GM19240 (cell line): Measurements from ENCODE around the gene FGF4.

ENCODE experiments used
- DNase-seq: peaks from one replicate; pipeline ENCODE4 v3.0.0; 2011; ENCODE audit warnings: low spot score; ENCODE audit not compliant: insufficient read length

The FGF4 gene

GRCh38 chr11:69807106-69807815, 32.1 kb upstream of the FGF4 start:
- no peak for DNase-seq

DNA sequence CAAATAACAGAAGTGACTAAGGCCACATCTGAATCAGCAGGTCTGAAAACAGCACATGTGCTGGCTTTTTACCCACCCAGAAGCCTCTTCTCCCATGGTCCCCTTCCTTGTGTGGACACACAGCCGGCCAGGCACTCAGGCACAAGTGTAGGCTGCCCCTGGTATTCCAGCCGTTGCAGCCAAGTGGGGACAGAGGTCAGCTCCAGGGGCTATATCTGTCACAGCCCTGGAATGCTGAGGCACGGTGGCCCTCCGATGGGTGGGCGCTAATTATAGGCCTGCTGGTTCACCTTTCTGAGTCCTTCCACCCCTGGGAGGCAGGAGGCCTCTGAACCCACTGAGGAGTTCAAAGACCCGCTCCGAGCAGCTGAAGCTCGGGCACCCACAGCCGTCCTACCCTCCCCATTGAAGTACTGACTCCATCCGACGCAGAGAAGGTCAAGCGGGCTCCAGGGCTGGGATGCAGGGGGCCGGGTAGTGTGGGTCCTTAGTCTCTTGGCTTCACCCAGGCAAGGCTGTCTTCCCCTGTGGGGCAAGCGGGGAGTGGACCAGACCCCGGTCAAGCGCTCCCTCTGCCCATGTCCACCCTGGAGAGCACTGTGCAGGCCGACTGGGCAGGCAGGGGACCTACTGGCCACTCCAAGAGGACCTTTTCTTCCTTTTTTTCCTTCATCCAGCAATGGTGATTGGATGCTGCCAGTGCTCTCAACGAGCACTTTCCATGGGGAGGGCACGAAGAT, 29.8 kb upstream of the FGF4 start:
- no peak for DNase-seq

DNA sequence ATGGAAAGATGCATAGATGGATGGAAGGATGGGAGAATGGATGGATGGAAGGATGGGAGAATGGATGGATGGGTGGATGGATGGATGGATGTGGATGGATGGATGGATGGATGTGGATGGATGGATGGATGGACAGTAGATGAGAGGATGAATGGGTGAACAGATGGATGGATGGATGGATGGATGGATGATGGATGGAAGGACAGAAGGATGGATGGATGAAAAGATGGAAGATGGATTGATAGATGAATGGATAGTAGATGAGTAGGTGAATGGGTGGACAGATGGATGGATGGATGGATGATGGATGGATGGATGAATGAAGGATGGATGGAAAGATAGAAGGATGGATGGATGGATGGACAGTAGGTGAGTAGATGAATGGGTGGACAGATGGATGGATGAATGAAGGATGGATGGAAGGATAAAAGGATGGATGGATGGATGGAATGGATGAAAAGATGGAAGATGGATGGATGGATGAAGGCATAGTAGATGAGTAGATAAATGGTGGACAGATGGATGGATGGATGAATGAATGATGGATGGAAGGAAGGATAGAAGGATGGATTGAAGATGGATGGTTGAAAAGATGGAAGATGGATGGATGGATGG, 28.6 kb upstream of the FGF4 start:
- no peak for DNase-seq

DNA sequence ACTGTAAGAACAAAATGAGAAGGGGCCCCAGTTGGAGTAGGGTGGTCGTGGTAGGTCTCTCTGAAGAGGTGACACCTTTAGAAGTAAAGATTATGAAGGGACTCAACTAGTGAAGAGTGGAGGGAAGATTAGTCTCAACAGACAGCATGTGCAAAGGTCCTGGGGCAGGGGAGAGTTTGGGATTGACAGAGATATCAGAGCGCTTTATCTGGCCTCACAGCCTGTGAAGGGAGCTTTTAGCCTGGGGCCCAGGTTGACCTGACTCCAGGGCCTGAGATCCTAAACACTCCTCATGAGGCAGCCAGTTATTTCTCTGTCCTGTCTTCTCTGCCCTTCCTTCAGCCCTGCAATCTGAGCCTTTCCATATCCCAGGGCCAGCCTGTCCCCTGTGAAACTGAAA, 27.9 kb upstream of the FGF4 start:
- no peak for DNase-seq

DNA sequence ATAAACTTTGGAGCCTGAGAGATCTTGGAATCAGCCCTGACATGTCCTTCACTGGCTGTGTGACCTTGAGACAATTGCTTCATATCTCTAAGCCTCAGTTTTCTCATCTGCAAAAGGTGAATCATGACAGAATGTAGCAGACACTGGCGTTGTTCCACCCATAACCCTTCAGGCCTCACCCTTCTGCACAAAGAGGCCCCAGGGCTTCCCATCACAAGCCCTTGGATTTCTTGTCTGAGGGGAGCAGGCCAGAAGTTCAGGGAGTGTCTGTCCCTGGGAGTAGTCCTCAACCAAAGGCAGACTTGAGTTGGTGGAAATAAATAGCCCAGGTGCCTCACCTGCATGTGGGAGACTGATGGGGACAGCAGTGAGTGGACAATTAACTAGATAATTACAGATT, 27.4 kb upstream of the FGF4 start:
- no peak for DNase-seq

- no peak for DNase-seq
These were observed 26.6 kb upstream of the FGF4 start for GRCh38 chr11:69801513-69802335.

- no peak for DNase-seq
These were observed 25.1 kb upstream of the FGF4 start for GRCh38 chr11:69800278-69800677.

DNA sequence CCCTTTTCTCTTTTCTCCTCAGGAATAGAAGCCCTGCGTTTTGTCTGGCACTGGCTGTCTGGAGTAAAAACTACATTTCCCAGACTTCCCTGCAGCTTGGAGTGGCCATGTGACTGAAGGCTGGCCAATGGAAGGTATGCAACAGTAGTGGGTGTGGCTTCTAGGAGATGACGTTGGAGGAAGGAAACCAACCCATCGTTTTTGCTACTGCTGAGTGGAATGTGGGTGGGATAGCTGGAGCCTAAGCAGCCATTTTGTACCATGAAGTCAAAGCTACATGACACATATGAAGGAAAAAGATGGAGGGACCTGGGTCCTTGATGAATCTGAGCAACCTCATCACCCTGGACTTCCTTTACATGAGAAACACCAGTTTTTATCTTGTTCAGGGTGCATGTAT, 24.4 kb upstream of the FGF4 start:
- no peak for DNase-seq

DNA sequence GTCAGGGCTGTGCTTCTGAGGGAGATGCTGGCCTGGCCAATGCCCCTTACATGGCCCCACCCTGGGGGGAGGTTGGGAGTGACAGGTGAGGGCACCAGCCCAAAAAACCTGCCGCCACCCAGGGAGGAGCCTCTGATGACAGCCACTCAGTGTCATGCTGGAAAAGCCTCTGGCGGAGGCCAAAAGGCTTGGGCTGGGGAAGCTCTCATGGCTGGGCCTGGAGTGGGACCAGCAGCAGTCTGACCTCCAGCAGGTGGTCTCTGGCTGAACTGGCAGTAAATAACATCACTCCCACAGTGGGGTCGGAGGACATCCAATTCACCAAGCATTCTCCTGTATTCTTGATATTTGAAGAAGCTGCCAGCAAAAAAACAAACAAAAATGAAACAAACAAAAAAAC, 24.0 kb upstream of the FGF4 start:
- DNase-seq, result no peak

GRCh38 chr11:69797737-69798528, 22.8 kb upstream of the FGF4 start:
- DNase-seq, result no peak

DNA sequence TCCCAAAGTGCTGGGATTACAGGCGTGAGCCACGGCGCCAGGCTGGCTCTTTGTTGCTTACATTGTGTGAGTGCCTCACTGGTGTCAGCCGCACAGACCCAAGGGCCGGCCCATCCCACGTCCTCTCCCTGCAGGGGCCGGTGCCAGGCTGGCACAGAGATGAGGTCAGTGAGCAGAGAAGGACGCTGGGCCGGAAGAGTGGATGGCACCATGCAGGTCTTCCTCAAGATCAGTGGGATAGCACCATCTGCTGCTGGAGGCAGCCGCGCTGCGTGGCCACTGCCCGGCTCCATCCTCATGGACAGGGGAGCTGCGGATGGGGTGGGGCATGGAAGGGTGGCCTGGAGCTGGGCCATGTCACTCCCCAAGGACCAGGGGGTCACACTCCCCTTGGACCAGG, 22.0 kb upstream of the FGF4 start:
- DNase-seq, result no peak

DNA sequence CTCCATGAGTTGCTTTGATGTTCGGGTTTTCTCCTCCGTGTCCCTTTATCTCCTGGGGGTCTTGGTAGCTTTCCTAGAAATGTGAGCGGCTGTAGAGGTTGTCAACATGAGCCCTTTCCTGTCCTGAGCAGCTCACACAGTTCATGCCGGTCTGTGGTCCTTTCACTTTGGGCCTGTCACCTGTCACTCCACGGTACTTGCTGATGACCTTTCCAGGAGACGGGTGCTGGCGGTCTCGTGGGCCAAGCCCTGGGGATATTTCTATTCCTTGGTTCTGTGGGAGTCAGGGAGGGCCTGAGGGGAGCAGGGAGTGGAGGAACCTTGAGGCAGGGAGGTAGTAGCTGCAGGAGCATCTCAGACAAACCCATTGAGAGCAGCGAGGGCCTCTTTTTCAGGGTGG, 20.9 kb upstream of the FGF4 start:
- DNase-seq, result no peak

DNA sequence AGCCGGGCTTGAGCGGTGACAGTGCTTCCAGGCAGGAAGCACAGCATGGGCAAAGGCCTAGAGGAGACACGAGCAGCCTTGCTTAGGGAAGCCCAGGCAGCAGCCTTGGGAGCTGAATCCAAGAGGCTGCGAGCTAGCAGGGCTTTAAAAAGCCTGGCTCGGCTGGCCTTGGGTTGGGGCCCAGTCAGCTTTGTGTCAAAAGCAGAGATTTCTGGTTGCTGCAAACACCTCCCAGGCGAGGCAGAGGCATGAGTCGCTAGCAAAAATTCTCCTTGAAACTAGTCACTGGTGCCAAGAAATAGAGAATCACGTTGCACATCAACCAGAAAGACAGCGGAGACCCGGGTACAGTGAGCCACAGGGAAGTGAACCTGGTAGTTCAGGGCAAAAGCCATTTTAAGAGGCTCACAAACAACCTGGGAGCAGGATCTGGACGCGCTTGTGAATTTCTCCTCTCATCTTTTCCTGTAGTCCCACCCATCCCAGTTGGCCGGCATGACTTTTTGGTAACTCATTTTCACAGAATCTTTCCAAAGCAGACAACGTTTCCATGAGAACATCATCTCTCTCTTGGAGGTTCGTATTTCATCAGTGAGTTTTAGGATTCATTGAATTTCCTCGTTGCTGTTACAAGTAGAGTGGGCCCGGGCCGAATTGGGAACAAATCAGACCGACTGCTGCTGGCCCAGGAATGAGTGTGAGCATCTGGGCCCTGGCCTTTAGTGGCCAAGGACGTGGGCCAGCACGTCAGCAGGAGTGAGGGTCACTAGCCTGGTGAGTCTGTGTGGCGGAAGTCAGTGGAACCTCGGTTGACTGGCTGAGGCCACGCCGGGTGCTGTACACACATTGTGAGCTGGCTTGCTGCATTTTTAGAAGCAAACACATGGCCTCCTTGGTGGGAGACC, 16.4 kb upstream of the FGF4 start:
- DNase-seq, result no peak

GRCh38 chr11:69788956-69789355, 13.8 kb upstream of the FGF4 start:
- DNase-seq, result no peak

GRCh38 chr11:69787906-69788305, 12.8 kb upstream of the FGF4 start:
- no peak for DNase-seq

- DNase-seq, result no peak
These were observed 12.3 kb upstream of the FGF4 start for GRCh38 chr11:69787457-69787856.

GRCh38 chr11:69781241-69781640, 6.1 kb upstream of the FGF4 start:
- no peak for DNase-seq

- no peak for DNase-seq
These were observed 3.2 kb upstream of the FGF4 start for GRCh38 chr11:69778373-69778772.

DNA sequence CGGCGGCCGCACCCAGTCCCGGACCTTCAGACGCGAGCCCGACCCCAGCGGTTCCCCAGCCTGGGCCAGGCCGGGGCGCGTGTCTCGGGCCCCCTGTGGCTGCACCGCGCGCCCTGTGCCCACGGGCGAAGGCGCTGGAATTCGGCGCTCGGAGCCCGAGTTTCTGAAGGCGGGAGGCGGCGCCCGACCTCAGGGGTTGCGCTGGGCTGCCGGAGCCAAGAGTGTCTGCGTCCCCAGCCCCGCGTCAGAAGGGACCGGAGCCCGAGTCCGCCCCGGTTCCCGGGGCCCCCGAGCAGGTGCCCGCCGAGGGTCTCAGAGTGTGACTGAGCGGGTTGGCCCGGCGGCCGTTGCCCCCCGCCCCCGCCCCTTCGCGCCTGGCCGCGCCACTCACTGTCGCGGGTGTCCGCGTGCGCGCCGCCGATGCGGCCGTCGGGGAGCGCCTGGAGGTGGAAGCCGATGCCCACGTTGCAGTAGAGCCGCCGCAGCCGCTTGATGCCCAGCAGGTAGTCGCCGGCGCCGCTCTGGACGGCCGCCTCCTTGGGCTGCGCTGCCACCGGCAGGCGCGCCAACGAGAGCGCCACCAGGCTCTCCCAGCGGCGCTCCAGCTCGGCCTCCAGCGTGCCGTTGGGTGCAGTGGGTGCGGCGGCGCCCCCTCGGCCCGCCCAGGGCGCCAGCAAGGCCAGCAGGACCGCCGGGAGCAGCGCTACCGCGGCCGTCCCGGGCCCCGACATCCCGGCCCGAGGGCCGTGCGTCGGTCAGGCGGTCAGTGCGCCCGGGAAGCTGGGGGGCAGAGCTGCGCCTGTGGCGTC, 583 bp downstream of the FGF4 start:
- no peak for DNase-seq
